Epithelial cell of esophagus (primary cell): ENCODE results near the gene PTTG1.

Experiments used
- DNase-seq: peaks from one replicate; pipeline ENCODE4 v3.0.0; 2010; ENCODE audit warnings: low read depth
- H3K4me3 ChIP-seq: 2 replicates; pipeline ENCODE4 v1.5.1; 2011; ENCODE audit warnings: mild to moderate bottlenecking, low read length, control low read depth
- TF ChIP-seq, protein P1 (sequence below): IDR thresholded peaks from 2 replicates; pipeline ENCODE4 v1.5.1; 2011; ENCODE audit warnings: low read depth, mild to moderate bottlenecking, low read length, control low read depth, inconsistent platforms; ENCODE audit not compliant: insufficient read depth; ENCODE audit errors: missing control alignments

PTTG1 gene

DNA sequence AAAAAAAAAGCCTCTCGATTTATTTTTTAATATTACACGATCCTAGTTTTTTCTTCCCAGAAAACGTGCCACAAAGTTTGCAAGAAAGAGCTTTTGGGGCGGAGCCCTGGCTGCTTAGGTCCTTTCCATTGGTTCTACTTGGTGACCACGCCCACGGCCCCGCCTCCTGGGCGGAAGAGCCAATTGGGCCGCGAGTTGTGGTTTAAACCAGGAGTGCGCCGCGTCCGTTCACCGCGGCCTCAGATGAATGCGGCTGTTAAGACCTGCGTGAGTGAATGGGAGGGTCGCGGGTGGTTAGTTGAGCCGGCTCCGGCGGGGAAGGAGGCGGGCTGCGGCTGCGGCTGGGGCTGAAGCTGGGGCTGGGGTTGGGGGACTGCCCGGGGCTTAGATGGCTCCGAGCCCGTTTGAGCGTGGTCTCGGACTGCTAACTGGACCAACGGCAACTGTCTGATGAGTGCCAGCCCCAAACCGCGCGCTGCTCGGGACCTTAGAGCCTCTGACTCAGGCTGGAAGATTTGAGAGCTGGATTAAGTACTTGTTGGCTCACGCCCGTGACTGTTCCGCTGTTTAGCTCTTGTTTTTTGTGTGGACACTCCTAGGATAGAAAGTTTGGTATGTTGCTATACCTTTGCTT, at the start of gene PTTG1:
TSS of gene PTTG1 (plus strand) at position 231 of the 634 bp plus-strand sequence. CDS start 458 bp downstream, outside the sequence.
- peak; percentile 99 for DNase-seq
- peak within 1 kb of the TSS; percentile 69 for H3K4me3 ChIP-seq
- TF ChIP-seq, protein P1, sequence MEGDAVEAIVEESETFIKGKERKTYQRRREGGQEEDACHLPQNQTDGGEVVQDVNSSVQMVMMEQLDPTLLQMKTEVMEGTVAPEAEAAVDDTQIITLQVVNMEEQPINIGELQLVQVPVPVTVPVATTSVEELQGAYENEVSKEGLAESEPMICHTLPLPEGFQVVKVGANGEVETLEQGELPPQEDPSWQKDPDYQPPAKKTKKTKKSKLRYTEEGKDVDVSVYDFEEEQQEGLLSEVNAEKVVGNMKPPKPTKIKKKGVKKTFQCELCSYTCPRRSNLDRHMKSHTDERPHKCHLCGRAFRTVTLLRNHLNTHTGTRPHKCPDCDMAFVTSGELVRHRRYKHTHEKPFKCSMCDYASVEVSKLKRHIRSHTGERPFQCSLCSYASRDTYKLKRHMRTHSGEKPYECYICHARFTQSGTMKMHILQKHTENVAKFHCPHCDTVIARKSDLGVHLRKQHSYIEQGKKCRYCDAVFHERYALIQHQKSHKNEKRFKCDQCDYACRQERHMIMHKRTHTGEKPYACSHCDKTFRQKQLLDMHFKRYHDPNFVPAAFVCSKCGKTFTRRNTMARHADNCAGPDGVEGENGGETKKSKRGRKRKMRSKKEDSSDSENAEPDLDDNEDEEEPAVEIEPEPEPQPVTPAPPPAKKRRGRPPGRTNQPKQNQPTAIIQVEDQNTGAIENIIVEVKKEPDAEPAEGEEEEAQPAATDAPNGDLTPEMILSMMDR, result no peak

DNA sequence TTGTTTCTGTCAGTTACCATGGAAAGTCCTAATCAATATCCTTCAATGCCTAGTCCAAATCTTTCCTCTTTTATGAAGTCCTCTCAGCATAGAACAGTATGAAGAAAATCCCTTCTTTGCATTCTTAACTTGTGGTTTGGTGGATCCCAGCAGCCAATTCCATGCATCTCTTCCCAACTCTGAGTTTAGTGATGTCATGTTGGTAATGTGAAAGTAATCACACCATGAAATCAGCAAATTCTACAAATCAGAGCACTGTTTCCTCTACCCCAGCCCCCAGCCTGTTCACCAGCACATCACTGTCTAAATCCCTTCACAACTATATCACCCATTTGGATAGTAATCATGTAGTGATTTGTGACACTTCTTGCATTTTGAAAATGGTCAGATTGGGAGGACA, 46.5 kb upstream of the PTTG1 start:
- TF ChIP-seq, protein P1, result no peak
- H3K4me3 ChIP-seq, result no peak overlapping the region
- no peak for DNase-seq

- no peak for DNase-seq
- TF ChIP-seq, protein P1, result no peak
- H3K4me3 ChIP-seq, result no peak overlapping the region
Observed at GRCh38 chr5:160375701-160376100, 46.0 kb upstream of the PTTG1 start.

DNA sequence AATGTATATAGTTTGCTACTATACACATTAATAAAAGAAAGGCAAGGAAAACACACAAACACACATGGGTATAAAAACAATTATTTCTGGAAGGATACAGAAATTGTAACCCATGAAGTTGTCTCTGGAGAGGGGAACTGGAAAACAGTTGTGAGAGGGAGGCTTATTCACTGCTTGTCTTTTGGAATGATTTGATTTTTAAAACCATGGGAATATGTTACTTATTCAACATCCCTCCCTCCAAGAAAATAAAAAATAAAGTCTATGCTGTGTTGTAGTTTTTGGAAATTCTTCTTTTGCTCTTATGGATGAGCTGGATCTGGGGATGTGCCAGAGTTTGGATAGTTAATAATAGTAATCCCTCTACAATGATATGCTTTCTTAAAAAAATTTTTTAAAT, 45.2 kb upstream of the PTTG1 start:
- no peak for DNase-seq
- H3K4me3 ChIP-seq, result no peak overlapping the region
- TF ChIP-seq, protein P1, result no peak

DNA sequence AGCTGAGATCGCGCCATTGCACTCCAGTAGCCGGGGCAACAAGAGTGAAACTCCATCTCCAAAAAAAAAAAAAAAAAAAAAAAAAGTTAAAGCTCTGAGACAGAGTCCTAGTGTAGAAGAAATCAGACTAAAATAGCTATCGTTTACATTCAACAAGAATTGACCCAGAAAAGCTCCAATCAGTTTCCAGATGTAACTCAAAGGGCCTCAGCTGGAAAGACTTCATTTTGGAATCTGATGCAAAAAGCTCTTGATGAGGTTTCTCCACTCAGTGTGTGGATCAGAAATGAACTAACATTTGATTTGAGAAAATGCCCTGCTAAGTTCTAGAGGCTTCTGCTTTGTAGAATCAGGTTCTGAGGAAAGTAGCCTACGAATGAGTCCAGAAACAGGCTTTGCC, 44.0 kb upstream of the PTTG1 start:
- no peak overlapping the region for H3K4me3 ChIP-seq
- DNase-seq, result no peak
- TF ChIP-seq, protein P1, result no peak

DNA sequence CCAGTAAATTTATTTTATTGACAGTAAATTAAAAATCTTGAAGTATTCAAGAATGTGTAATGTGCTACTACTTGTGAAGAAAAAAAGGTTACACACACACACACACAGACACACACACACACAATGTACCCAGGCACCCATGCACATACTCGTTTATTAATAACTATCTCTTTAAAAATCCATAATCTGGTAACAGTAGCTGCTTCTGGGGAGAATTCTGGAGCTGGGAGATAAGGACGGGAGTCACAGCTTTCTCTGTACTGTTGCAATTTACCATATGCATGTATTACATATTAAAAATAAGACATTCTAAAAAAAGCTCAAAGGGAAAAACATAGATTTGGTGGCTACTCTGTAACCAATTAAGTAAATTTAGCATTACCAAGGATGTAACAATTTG, 43.3 kb upstream of the PTTG1 start:
- no peak for DNase-seq
- no peak overlapping the region for H3K4me3 ChIP-seq
- TF ChIP-seq, protein P1, result no peak

- H3K4me3 ChIP-seq, result no peak overlapping the region
- no peak for DNase-seq
- TF ChIP-seq, protein P1, result no peak
Observed at GRCh38 chr5:160379511-160379910, 42.1 kb upstream of the PTTG1 start.
